Mesodermal cell (in vitro differentiated cells): ENCODE data around the gene CREBL2.

Experiments used
- H3K27ac ChIP-seq: 2 replicates; pipeline ENCODE4 v1.7.0; 2013; ENCODE audit warnings: mild to moderate bottlenecking, low read depth, low read length, moderate library complexity; ENCODE audit not compliant: severe bottlenecking
- H3K36me3 ChIP-seq: 2 replicates; pipeline ENCODE4 v1.7.1; 2013; ENCODE audit warnings: mild to moderate bottlenecking, low read length, moderate library complexity; ENCODE audit not compliant: control insufficient read depth, insufficient read depth
- H3K4me1 ChIP-seq: one replicate; pipeline ENCODE4 v1.7.1; 2013; ENCODE audit warnings: mild to moderate bottlenecking, low read length; ENCODE audit not compliant: insufficient read depth, control insufficient read depth, poor library complexity, severe bottlenecking
- H3K4me3 ChIP-seq: 2 replicates; pipeline ENCODE4 v1.7.0; 2013; ENCODE audit warnings: low read length, control low read depth, mild to moderate bottlenecking; ENCODE audit not compliant: insufficient read depth, poor library complexity, severe bottlenecking; ENCODE audit errors: extremely low read depth
- H3K9me3 ChIP-seq: 2 replicates; pipeline ENCODE4 v1.7.1; 2013; ENCODE audit warnings: mild to moderate bottlenecking, low read length, moderate library complexity; ENCODE audit not compliant: control insufficient read depth
- WGBS, 2 experiments: methylation state at CpG; one replicate each; pipeline ENCODE4 v1.1.5; 2013; ENCODE audit warnings: missing lambda C conversion rate in 2 of 2; ENCODE audit not compliant: insufficient coverage in 2 of 2; 5-methylcytosine and 5-hydroxymethylcytosine counted together

Gene CREBL2

GRCh38 chr12:12676605-12677004, 64.9 kb downstream of the CREBL2 start:
- H3K27ac ChIP-seq = no peak overlapping the region

GRCh38 chr12:12681061-12681765, 69.5 kb downstream of the CREBL2 start:
- Histone ChIP-seq H3K36me3 (no peaks in the 10 kb centered on the region), H3K27ac (no peak overlapping the region), H3K9me3 (no peaks in the 10 kb centered on the region), H3K4me1 (peaks cover 12% of the 10 kb centered on the region), H3K4me3 (no peak overlapping the region)
- 89 to 95% methylated on average over 2 to 3 of the region's 5 CpGs for WGBS, 2 experiments

More at GRCh38 chr12:12676605-12677004, 64.9 kb downstream of the CREBL2 start:
- no peak overlapping the region for H3K4me3 ChIP-seq
- WGBS, 2 experiments = 8 to 21% methylated on average over 2 of the region's 3 CpGs
- no peaks in the 10 kb centered on the region for H3K36me3 ChIP-seq
- H3K4me1 ChIP-seq = peaks cover 18% of the 10 kb centered on the region
- H3K9me3 ChIP-seq = no peaks in the 10 kb centered on the region

GRCh38 chr12:12682284-12682683, 70.6 kb downstream of the CREBL2 start:
- H3K4me1 ChIP-seq = peaks cover 12% of the 10 kb centered on the region
- no peaks in the 10 kb centered on the region for H3K36me3 ChIP-seq
- H3K27ac ChIP-seq = no peak overlapping the region
- no peak overlapping the region for H3K4me3 ChIP-seq
- no peaks in the 10 kb centered on the region for H3K9me3 ChIP-seq

GRCh38 chr12:12683136-12683697, 71.5 kb downstream of the CREBL2 start:
- no peak overlapping the region for H3K27ac ChIP-seq
- WGBS, 2 experiments = 92 to 100% methylated on average over 1 to 2 of the region's 4 CpGs
- H3K4me1 ChIP-seq = peaks cover 12% of the 10 kb centered on the region
- H3K4me3 ChIP-seq = peak overlapping the region; percentile 57
- no peaks in the 10 kb centered on the region for H3K9me3 ChIP-seq
- H3K36me3 ChIP-seq = no peaks in the 10 kb centered on the region

GRCh38 chr12:12683725-12684124, 72.0 kb downstream of the CREBL2 start:
- WGBS, 2 experiments = 57 to 72% methylated on average over 1 to 2 of the region's 3 CpGs
- H3K9me3 ChIP-seq = no peaks in the 10 kb centered on the region
- H3K4me3 ChIP-seq = peak overlapping the region; percentile 57
- peak overlapping the region; percentile 87 for H3K27ac ChIP-seq
- no peaks in the 10 kb centered on the region for H3K36me3 ChIP-seq
- H3K4me1 ChIP-seq = peaks cover 12% of the 10 kb centered on the region

- Histone ChIP-seq H3K27ac (peak overlapping the region; percentile 87), H3K4me3 (peak overlapping the region; percentile 57), H3K4me1 (peaks cover 12% of the 10 kb centered on the region), H3K9me3 (no peaks in the 10 kb centered on the region), H3K36me3 (no peaks in the 10 kb centered on the region)
- 0% methylated on average over 1 to 2 of the region's 5 CpGs for WGBS, 2 experiments
Observed at GRCh38 chr12:12684375-12685106, 72.9 kb downstream of the CREBL2 start.

GRCh38 chr12:12685305-12685704, 73.6 kb downstream of the CREBL2 start:
- Histone ChIP-seq H3K9me3 (no peaks in the 10 kb centered on the region), H3K27ac (peak overlapping the region; percentile 87), H3K4me1 (peaks cover 12% of the 10 kb centered on the region), H3K36me3 (no peaks in the 10 kb centered on the region), H3K4me3 (no peak overlapping the region)
- WGBS, 2 experiments = 51 to 65% methylated on average over 3 of the region's 4 CpGs

GRCh38 chr12:12686472-12686871, 74.8 kb downstream of the CREBL2 start:
- Histone ChIP-seq H3K36me3 (no peaks in the 10 kb centered on the region), H3K9me3 (no peaks in the 10 kb centered on the region), H3K27ac (no peak overlapping the region), H3K4me3 (no peak overlapping the region), H3K4me1 (peaks cover 12% of the 10 kb centered on the region)
- WGBS, 2 experiments = no CpG with 5 or more reads among the region's 1 CpG

GRCh38 chr12:12686925-12687324, 75.2 kb downstream of the CREBL2 start:
- H3K4me3 ChIP-seq = no peak overlapping the region
- H3K9me3 ChIP-seq = no peaks in the 10 kb centered on the region
- no peaks in the 10 kb centered on the region for H3K36me3 ChIP-seq
- H3K27ac ChIP-seq = no peak overlapping the region
- H3K4me1 ChIP-seq = peaks cover 12% of the 10 kb centered on the region

GRCh38 chr12:12689647-12690300, 78.1 kb downstream of the CREBL2 start:
- Histone ChIP-seq H3K9me3 (no peaks in the 10 kb centered on the region), H3K4me1 (peaks cover 9% of the 10 kb centered on the region), H3K27ac (no peak overlapping the region), H3K36me3 (no peaks in the 10 kb centered on the region), H3K4me3 (no peak overlapping the region)
- 83 to 100% methylated on average over 1 of the region's 5 CpGs for WGBS, 2 experiments
